ENCODE results near the gene FNDC3B.

FNDC3B gene

DNA sequence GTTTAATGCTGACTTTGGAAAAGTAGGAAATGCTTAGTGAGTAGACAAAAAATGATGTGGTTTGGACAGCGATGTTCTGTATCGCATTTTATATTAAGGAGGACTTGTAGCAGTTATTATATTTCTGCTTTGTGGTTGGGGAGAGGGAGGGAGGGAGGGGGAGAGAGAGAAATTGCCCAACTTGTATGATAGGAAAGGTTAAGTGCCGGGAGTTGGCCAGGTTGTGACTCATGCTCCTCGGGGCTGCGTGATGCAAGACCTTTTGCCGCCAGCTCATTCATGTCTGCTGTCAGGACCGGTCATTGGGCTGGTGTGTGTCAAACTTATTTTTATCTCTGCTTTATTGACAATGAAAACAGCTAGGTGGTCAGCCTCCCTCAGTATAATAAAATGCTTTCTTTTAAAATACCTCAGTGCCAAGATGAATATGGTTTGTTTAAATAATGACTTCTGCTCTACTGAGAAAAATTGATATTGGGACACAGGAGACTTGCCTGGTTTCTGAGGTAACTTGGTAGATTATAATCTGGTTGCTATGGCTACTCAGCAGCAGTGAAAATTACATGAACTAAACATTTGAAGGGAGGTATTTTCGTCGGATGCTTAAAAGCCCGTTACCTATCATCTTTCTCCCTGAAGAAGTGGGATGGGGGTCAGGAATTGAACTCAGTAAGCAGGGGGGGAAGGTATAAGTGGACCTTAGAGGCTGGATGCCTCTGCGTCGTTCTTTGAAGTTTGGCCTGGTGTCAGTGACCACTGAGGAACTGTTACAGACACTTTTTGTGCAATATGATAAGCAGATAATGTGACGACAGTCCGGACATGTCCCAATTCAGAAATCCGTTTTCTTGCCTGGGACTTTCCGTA is 90.7 kb downstream of the FNDC3B start:
- intact Hi-C loops (cut with DNase I), result loop anchor here (10.0 kb wide), 1 partner anchor 95 kb away; the partner anchor contains the start of gene FNDC3B
- DNase-seq, result peak in 2 of 10 donors; percentile 17 to 74

DNA sequence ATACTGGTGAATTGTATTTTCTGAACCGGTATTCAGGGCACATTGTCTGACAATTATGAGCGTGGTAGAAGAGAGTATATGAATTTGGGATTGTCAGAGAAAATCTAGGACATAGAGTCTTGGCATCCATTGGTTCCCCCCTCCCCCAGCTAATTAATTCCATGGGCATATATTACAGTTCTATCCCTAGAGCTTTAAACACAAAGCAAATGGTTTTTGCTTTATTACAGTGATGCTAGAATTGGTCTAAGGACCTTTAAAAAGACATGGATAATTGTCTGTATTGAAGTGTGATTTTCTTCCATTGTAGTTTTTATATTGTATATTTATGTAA is 91.3 kb downstream of the FNDC3B start:
- intact Hi-C loops (cut with DNase I), result loop anchor here (10.0 kb wide), 1 partner anchor 96 kb away; the partner anchor contains the start of gene FNDC3B
- no peak for DNase-seq

DNA sequence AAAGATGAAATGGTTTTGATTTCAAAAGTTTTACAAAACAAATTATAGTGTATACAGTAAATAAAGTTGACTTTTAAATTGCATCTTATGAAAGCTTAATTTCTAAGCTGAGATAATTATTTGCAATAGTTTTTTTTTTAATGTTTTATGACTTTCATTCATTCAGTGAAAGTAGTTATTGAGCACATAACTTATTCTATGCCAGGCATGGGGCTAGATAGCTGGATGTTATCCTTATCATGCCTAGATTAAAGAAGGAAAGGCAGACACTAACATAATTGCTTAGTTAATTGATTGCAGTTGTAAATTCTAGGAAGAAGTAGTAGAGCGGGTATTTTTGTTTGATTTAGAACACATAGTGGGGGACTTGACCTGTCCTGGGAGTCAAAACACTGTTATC is 92.4 kb downstream of the FNDC3B start:
- intact Hi-C loops (cut with DNase I), result loop anchor here (10.0 kb wide), 1 partner anchor 97 kb away; the partner anchor contains the start of gene FNDC3B
- no peak for DNase-seq

DNA sequence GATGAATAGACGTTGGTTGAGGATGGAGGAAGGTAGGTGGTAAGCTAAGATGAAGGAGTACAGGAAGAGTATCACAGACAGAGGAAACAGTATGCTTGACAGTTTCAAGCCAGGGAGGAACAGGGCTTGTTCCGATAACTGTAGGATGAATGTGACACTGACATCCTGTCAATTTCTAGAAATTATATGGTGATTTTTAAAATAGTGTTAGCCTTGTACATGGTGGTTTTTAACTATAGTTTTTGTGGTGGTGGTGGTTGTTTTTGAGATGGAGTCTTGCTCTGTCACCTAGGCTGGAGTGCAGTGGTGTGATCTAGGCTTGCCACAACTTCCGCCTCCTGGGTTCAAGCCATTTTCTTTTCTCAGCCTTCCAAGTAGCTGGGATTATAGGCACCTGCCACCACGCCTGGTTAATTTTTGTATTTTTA is 92.8 kb downstream of the FNDC3B start:
- no peak for DNase-seq
- intact Hi-C loops (cut with DNase I), result loop anchor here (10.0 kb wide), 1 partner anchor 97 kb away; the partner anchor contains the start of gene FNDC3B

DNA sequence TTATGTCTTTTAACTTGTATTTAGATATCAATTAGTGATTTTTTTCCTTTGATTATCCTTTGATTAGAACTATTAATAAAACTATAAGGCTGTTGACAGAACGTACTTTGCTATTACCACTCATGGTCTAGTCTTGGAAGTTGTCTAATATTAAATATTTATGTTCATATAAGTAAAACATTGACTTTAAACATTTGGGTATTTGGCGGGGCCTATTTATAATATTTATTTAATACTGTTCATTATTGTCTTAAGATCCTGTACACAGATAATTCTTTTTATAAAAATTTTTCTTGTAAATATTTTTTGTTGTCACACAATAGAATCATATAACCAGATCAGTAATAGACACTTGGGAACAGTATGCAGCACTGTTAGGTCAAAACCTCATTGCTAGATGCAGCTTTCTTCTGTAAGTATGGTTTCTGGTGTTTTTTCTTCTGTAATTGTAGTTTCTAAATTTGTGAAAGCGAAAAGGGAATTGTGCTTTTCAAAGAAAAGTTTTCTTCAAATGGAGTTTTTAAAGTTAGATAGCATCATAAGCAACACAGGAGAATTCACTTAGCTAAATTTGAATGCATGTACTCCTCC is 93.4 kb downstream of the FNDC3B start:
- intact Hi-C loops (cut with DNase I), result loop anchor here (10.0 kb wide), 1 partner anchor 98 kb away; the partner anchor contains the start of gene FNDC3B

DNA sequence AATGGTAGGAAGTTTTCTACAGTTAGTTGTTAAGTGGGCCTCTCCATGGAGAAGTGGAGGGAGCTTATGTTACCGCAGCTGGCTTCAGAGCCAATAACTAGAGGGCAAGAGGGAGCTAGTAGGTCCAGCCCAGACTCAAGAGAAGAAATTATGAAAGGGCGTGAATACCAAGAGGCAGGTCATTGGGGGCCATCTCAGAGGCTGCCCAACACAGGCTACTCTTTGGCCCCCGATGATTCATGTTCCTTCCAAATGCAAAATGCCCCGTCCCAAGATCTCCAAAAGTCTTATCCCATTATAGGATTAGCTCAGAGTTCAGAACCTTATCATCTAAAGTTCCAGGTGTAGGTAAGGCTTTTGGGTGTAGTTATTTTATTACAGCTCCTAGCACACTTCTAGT is 94.5 kb downstream of the FNDC3B start:
- intact Hi-C loops (cut with DNase I), result loop anchor here (10.0 kb wide), 1 partner anchor 99 kb away; the partner anchor contains the start of gene FNDC3B
- no peak for DNase-seq

More for the DNA sequence above, 93.4 kb downstream of the FNDC3B start:
- no peak for DNase-seq

DNA sequence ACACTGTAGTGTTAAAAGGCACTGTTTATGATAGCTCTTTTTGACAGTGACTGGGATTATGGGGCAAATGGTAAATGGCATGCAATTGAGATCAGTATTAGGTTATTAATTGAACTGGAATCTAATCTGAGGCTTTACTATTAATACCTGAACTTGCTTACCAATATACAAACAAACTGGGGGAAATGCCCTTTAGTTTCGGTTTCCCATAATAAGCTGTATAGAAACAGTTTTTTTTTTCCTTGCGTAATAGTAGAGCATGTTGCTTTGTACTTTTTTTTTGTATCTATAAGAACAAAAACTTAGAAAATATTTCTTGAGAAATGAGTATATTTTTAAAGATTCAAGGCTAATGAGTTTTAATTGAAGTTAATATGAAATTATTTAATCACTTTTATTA is 95.0 kb downstream of the FNDC3B start:
- no peak for DNase-seq
- intact Hi-C loops (cut with DNase I), result loop anchor here (10.0 kb wide), 1 partner anchor 100 kb away; the partner anchor contains the start of gene FNDC3B

DNA sequence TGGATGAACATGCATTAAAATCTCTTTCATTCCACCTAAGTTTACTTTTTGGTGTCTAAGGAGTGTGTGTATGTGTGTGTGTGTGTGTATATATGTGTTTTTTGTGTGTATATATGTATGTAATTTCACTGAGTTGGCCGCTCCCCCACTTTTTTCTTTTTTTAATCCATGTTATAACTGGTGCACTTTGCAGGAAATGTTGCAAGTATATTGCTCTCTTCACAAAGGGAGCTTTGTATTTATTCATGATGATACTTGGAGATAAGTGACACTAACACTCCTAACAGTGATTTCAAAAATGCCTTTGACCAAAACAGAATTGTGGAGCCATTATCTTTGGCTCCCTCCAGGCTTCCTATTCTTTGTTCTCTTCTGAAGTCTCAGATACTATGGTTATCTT is 95.8 kb downstream of the FNDC3B start:
- DNase-seq, result no peak
- intact Hi-C loops (cut with DNase I), result loop anchor here (10.0 kb wide), 1 partner anchor 100 kb away; the partner anchor contains the start of gene FNDC3B

DNA sequence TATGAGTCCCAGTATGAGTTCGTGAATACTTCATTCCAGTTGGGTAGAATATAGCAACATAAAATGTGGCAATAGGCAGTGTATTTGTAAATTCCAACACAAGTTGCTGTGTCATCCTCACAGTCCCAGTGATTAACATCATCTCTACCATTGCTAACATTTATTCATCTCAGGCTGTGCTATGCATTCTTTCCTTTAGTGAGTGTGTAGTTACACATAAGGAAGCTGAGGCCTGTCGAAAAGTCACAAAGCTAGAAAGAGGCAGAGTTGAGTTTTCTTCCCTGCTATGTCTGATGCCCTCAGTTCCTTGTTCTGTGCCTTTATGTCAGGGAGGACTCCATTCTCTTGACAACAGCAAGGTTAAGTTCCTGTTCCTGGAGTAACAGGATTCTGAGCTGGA is 96.4 kb downstream of the FNDC3B start:
- intact Hi-C loops (cut with DNase I), result loop anchor here (10.0 kb wide), 1 partner anchor 101 kb away; the partner anchor contains the start of gene FNDC3B
- no peak for DNase-seq

DNA sequence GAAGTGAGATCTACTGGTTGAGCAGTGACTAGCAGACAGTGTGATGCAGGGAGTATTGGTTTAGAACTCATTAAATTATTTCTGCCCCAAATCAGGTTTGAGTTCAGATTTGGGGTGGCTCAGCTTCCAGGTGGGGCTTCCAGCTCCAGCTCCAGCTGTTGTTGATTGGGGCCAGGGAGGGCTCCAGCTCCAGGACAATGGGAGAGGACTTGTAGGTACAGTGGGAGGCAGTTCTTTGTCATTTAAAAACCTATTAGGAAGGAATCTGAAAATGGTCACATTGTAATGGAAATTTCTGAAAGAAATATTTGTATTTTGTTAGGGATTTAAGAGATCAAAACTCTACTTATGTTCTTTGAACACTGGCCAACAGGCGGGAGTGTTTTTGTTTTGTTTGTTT is 97.0 kb downstream of the FNDC3B start:
- peak in 1 of 10 donors; percentile 34 for DNase-seq
- intact Hi-C loops (cut with DNase I), result loop anchor here (10.0 kb wide), 1 partner anchor 102 kb away; the partner anchor contains the start of gene FNDC3B

DNA sequence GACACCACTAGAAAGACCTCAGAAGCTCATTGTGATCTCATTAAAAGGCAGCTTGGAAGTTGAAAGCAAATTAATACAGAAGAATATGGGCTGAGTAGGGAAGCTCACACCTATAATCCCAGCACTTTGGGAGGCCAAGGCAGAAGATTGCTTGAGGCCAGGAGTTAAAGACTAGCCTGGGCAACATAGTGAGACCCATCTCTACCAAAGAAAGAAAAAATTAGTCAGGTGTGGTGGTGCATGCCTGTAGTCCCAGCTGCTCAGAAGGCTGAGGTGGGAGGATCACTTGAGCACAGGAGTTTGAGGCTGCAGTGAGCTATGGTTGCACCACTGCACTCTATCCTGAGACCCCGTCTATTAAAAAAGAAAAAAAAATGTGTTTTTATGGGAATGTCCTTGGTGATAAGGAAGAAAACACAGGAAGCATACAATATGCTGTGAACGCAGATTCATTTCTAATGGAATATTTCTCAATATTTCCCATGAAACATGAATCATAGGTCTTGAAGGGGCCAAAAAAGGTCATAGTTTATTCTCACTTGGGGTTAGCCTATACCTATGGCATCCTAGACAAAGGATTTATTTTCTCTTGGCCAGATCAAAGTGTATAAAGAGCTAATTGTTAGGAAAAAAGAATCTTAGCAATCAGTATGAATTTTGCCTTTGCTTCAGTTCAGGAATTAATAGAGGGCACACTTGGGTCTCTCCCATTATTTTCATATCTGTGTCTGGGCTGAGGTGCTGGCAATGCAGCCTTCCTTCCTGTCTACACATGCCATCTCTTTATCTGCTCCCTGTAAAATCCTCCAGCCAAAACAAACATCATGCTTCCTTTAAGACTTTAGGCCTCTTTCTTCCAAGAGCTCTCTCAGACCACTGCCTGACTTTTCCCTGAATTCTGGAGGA is 98.2 kb downstream of the FNDC3B start:
- no peak for DNase-seq
- intact Hi-C loops (cut with DNase I), result loop anchor here (10.0 kb wide), 1 partner anchor 103 kb away; the partner anchor contains the start of gene FNDC3B

DNA sequence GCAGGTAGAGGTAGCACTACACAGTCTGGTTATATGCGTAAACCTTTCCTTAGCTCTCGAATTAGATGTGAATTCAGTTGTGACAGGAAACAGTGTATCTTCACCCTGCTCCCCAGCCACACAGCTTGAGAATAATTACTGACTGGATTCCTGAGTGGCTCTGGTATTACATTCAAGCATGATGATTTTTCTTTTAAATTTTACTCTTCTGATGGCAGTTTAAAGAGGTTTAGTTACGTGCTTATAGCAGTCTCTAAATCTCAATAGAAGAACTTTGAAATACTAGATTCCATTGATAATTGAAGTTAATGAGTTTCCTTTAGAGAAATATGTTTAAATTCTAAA is 98.8 kb downstream of the FNDC3B start:
- intact Hi-C loops (cut with DNase I), result loop anchor here (10.0 kb wide), 1 partner anchor 103 kb away; the partner anchor contains the start of gene FNDC3B
- no peak for DNase-seq

DNA sequence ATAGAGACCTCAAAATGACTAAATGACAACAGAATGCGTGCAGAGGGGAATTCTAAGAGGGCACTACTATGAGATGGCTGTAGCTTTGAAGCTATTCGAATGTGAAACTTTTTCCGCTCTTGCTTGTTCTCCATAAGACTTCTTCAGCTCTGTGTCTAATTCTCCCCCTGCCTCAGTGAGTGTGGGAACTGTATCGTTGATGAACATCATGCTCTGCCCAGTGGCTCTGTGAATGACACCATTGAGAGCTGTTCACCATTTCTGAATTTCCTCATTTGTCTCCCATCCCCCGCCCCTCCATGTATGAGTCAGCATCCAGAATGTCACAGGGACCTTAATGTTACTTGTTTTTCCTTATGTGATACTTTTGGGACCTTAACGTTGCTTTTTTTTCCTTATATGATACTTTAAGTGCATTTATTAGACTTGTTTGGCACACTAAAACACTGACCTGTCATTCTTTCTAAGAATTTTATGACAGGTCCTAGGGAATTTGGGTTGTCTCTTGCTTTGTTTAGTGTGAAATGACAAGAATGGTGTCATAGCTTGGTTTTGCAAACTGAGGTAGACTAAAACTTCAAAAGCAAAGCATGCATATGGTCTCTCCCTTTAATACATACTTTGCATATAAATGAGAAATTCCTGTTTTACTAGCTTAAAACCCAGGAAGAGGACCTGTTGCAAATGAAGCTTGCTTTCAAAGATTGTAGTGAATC is 99.6 kb downstream of the FNDC3B start:
- intact Hi-C loops (cut with DNase I), result loop anchor here (10.0 kb wide), 1 partner anchor 104 kb away; the partner anchor contains the start of gene FNDC3B
- peak in 5 of 10 donors; percentile 34 to 66 (median 47) for DNase-seq

DNA sequence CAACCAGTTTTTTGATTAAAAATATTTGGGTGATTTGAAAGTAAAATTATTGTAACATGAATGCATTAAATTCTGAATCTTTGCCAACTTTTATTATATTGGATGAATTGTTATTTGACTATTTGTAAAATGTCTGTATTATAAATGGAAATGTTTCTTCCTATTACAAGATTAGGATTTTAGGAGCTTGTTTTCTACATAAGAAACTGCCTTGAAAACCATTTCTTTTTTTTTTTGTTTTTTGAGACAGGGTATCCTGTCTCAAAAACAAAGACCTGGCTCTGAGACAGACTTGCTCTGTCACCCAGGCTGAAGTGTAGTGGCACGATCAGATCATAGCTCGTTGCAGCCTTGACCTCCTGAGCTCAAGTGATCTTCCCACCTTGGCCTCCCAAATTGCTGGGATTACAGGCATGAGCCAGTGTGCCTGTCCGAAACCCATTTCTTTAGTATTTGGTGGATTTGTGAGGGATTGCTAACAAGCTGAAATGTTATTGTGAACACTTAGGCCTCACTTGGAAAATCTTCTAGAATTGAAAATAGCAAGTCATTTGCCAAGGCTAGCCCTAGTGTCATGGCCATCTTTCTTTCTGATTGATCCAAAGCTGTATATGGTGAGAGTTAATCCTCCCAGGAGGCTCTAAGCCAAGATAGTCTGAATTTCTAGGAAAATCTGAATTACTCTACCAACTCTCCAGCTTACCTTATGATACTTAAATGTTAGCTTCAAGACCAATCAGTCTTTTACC is 100.3 kb downstream of the FNDC3B start:
- DNase-seq, result no peak
- intact Hi-C loops (cut with DNase I), result loop anchor here (10.0 kb wide), 1 partner anchor 105 kb away; the partner anchor contains the start of gene FNDC3B

DNA sequence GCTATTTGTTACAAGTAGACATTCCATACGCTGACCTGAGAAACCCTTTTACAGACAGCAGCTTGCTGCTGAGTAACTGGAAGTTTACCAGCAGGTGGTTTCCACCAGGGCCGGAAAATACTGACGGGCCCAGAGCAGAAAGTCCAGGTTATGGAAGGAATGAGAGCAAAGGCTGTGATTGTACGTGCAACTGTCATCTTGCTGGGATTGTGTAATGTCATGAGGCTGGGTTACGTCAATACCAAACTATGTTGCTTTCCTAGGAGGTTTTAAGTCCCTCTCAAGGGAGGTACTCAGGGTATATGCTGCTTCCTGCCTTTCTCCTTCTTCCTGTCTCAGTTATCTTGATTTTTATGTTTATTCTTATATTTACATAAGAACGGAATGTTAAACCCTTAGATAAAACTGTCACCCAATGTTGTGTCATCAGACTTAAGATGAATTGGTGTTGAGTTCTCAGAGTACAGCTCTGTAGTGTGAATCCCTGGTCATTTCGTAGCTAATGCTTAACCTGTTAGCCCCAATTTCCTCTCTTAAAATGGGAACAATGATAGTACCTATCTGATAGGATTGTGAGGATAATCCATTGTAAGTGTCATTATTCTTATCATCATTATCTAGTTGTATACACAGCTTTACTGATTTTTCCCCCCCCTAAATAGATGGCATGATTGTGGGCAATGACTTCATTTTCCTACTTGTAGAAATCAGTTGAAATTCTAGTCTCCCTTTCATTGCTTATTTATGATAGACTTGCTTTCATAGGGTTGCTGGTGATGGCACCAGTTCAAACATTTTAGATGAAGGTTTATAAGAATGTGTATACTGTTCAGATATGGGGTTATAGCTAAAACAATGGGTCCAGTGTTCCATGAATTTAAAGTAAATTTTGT is 101.4 kb downstream of the FNDC3B start:
- intact Hi-C loops (cut with DNase I), result no loop called here

DNA sequence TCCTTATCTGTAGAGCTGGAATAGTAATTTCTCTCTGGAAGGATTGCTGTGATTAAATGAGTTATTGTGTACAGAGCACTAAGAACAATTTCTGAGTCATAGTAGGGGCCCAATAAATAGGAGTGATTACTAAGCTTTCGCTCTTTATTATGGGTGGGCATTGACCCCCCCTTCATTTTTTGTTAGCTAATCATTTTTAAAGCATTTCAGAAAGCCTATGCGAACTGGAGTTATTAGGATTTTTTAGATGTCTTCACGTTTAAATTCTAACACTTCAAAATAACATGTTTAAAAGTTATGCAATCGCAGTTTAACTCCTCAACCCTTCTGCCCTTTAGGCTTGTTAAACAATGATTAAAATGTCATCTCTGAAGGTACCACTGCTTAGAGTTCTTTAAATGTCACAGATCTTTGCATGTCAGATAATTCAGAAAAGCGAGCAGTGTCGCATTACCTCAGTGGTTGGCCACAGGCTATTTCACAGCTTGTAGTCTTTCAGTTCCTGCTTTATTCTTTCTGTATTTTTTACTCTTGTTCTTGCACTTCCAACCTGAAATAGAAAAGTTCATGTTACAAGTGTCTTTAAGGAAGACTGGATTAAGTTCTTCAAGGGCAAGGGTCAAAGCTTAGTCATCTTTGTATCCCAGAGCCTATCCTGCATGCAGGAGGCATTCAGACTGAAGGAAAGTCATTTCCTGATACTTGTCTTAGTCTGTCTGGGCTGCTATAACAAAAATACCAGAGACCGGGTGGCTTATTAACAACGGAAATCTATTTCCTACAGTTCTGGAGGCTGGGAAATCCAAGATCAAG is 102.9 kb downstream of the FNDC3B start:
- DNase-seq, result no peak
- intact Hi-C loops (cut with DNase I), result no loop called here

More for the DNA sequence above, 101.4 kb downstream of the FNDC3B start:
- no peak for DNase-seq

Data from posterior cingulate gyrus (tissue), 11 donors.